ENCODE results near the gene SYMPK.
"Not testable (repeated sequence)": the region's sequence is repeated elsewhere in the genome, so short reads cannot be mapped to it uniquely, and the experiment has no call there.

Gene SYMPK

DNA sequence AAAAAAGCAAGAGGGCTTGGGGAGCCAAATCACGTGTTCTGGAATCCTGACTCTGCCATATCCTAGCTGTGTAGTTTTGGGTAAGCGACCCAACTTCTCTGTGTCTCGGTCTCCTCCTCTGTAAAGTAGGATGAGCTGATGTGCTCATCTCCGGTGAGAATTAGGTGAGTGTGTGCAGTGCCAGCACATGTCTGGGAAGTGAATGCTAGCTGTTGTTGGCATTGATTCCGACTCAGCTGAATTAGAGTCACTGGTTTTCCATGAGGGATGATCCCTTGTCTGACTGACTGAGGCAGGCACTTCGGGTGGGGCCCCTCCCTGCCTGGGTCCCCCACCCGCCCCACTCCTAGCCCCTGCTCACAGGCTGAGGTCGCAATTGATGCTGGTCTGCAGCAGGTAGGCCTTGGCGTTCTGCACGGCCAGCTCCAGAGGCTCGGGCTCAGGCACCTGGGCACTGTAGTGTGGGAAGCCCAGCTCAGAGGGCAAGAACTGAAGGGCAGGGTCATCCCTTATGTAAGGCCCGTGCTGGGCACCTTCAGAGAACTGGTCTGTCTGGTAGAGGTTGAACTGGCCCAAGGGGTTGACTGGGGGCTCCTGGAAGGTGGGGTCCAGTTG, 48.7 kb downstream of the SYMPK start:
- DNase-seq (ENCODE audit: insufficient read length, low spot score), result no peak
- FAIRE-seq, result no peak

DNA sequence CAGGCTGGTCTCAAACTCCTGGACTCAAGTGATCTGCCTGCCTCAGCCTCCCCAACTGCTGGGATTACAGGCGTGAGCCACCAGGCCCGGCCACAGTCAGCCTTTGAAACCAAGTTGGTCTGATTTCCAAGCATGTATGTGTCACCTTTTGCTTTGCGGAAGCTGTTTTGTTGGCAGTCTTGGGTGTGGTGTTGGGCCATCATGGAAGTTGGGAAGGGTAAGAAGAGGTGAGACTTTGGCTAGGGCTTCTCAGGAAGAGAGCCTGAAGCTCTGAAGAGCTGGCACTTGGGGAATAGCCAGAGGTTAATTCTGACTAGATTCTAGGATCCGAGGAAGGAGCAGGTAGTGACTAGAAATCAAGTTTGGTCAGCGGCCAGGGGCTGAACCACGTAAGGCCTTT, 50.6 kb downstream of the SYMPK start:
- FAIRE-seq (no peak), DNase-seq (ENCODE audit: insufficient read length, low spot score) (no peak)

DNA sequence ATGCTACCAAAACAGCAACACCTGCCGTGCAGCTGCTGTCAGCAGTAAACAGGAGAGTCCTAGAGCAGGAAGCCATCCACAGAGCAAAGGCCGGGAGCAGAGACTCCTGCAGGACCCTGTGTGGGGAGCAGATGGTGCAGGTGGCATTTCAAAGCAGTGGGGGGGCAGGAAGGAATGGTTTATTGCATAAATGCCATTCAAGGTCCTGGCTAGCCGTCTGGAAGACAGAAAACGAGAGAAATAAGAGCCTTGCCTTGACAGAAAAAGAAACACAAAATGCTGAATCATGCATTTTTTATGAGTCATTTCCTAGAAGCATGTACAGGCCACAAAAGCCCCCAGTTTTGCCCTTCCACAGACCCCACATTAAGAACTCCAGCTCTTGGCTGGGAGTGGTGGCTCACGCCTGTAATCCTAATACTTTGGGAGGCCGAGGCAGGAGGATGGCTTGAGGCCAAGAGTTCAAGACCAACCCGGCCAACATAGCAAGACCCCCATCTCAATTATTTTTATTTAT, 53.2 kb downstream of the SYMPK start:
- FAIRE-seq (no peak), DNase-seq (ENCODE audit: insufficient read length, low spot score) (peak; percentile 37)

DNA sequence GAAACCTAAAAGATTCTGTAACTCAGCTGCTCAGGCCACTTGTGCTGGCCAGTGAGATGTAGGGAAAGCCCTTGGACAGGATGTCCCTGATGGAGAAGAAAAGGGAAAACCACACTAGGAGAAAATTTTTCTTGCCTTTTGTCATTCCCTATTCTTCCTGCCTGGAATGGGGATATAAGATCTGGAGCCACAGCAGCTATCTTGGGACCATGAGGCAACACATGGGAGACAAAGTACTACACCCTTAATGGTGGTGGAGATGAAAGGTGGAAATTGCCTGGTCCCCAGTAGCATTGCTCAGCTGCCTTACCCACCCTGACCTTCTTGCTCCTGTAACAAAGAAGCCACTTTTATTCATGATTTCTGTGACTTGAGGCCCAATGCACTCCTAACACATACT, 57.2 kb downstream of the SYMPK start:
- FAIRE-seq, result no peak
- DNase-seq (ENCODE audit: insufficient read length, low spot score), result no peak

DNA sequence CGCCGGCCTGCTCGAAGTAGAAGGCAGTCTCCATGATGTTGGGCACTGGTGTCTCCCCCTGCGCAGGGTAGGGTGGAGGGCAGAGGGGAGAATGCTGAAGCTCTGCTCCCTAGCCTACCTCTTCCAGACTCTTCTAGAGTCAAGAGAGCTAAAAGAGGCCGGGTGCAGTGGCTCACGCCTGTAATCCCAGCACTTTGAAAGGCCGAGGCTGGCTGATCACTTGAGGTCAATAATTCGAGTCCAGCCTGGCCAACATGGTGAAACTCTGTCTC, 58.1 kb downstream of the SYMPK start:
- FAIRE-seq (no peak), DNase-seq (ENCODE audit: insufficient read length, low spot score) (no peak)

DNA sequence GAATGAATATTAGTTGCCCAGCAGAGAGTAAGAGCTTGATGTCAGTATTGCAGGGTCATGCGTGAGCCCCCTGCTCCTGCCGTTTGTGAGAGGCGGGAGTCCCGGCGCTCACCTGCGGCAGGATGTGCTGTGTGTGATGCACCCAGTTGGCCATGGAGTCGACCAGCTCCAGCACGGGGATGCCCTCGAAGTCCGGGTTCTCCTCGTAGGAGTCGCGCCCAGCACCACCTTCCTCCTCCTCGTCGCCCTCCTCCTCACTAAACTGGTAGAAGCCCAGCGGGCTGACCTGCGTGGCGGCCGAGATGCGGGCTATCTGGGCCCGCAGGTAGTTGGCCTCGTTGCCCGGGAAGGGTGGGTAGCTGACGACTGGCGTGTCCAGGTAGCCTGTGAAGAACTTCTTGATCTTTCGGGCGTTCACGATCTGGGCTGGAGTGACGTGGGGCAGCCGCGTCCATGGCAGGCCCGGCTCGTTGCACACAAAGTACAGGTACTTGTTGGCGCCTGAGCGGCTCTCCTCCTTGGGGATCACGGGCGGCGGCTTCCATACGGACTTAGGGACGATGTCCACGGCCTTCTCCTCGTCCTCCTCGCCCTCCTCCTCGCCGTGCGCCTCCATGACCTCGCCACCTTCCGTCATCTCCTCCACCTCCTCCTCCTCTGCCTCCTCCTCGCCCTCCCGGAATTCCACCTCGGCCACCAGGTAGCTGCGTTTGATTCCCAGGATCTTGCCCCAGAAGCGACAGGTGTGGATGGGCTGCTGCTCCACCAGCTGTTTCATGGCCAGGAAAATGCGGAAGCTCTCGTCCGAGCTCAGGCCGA, 58.6 kb downstream of the SYMPK start:
- FAIRE-seq, result no peak
- no peak for DNase-seq (ENCODE audit: insufficient read length, low spot score)

DNA sequence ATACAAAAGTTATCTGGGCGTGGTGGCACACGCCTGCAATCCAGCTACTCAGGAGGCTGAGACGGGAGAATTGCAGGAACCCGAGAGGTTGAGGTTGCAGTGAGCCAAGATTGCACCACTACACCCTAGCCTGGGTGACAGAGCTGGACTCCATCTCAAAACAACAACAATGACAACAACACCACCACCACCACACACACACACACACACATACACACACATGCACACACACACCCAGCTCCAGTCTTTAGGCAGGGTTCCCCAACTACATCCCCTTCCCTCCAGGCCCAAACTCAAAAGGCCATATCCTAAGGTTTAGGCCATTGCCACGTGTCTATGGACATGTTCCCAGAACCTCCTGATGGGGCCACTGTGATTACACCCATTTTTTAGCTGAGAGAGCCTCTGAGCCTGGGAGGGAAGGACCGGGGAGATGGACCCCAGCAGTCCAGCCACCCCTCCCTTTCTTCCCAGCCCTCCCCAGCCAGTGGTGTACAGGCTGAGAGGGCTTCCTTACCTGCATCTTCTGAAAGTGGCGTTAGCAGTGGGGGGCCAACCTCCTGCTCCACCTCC, 61.3 kb downstream of the SYMPK start:
- FAIRE-seq, result peak; percentile 36
- DNase-seq (ENCODE audit: insufficient read length, low spot score), result no peak

DNA sequence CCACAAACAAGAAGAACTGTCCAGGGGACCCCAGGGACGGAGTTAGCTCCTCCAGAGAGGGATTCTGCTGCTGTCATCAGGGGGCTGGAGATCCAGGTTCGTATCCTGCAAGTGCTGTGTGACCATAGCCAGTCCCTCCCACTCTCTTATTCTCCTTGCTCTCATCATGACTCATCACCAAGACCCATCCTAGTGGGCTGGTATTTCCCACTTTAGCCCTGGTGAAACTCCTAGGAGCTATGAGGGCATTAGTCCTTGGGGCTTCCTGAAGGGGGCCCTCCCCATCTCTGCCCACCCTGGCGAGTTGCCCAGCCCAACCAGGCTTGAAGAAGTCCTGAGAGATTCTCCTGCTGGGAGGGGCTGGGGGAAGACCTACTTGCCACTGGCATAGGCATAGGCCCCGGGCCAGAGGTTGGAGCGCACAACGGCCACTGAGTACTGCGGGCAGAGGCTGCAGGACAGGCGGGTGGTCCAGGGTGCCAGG, 62.8 kb downstream of the SYMPK start:
- no peak for FAIRE-seq
- no peak for DNase-seq (ENCODE audit: insufficient read length, low spot score)

DNA sequence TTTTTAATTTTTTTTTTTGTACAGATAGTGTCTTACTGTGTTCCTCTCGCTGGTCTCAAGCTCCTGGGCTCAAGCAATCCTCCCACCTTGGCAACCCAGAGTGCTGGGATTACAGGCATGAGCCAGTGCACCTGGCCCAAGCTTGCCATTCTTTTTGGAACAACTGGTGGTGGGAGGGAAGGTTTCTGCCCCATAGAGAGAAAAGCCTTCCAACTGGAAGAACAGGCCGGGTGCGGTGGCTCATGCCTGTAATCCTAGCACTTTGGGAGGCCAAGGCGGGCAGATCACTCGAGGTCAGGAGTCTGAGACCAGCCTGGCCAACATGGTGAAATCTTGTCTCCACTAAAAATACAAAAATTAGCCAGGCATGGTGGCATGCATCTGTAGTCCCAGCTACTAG, 63.4 kb downstream of the SYMPK start:
- not testable (repeated sequence) for DNase-seq (ENCODE audit: insufficient read length, low spot score); FAIRE-seq

DNA sequence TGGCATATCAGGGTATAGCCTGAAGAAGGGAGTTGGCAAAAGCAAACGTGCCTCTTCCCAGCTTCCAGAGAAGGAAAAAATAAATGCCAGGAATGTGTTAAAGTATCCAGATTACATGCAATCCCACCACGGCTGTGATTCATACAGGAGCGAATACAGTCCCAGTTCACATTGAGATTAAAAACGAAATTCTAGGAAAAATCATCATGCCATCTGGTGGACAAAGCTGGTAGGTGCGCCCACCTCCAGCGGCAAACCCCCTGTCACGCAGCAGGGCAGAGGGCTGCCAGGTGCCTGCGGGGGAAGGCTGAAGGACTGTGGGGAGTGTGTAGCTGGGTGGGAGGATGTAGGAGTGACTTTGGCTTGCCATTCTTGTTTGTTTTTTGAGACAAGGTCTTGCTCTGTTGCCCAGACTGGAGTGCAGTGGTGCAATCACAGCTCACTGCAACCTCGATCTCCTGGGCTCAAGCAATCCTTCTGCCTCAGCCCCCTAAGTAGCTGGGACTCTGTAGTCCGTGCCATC, 63.9 kb downstream of the SYMPK start:
- DNase-seq (ENCODE audit: insufficient read length, low spot score), result peak; percentile 91
- FAIRE-seq, result peak; percentile 95

DNA sequence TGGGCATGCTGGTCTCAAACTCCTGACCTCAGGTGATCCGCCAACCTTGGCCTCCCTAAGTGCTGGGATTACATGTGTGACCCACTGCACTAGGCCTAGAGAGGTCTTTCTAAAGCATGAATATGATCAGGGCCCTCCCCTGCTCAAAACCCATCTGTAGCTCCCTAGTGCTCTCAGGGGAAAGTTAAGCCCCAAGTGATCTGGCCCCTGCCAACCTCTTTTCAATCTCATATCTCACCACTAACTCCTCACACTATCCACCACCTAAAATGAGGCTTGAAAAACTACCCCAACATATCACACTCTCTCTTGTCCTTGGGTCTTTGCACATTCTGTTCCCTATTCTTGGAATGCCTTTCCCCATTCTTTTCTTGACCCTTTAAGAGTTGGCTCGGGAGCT, 68.3 kb downstream of the SYMPK start:
- FAIRE-seq, result no peak
- DNase-seq (ENCODE audit: insufficient read length, low spot score), result no peak

DNA sequence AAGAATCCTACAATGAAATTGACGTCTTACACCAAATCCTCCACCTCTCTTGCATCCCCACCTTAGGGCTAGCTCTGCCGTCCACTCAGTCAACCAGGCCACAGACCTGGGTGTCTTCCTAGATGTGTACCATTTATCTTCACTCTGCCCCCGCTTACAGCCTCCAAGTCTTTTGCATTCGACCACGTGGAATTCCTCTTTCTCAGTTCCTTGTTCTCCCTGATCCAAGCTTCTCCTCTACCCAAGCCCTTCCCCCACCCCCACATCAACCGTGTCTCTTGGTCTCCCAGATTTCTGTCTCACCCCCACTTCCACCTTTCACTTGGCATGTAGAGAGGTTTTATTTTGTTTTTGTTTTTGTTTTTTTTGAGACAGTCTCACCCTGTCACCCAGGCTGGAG, 69.1 kb downstream of the SYMPK start:
- DNase-seq (ENCODE audit: insufficient read length, low spot score) (no peak), FAIRE-seq (no peak)

DNA sequence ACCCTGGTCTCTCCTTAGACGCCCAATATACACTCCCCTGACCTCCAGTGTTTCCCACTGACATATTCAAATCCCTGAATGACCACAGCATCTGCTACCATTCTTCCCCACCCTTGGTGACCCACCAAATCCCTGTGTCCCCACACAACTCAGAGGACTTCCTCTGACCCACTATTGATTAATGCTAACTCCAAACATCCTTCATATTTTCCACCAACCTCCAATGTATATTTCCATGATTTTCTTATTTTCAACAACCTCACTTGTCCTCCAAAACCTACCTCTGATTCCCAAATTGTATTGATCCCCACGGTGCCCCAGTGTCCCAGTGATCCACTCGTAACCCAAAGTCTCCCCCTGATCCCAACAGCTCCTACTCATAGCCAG, 69.8 kb downstream of the SYMPK start:
- FAIRE-seq, result no peak

DNA sequence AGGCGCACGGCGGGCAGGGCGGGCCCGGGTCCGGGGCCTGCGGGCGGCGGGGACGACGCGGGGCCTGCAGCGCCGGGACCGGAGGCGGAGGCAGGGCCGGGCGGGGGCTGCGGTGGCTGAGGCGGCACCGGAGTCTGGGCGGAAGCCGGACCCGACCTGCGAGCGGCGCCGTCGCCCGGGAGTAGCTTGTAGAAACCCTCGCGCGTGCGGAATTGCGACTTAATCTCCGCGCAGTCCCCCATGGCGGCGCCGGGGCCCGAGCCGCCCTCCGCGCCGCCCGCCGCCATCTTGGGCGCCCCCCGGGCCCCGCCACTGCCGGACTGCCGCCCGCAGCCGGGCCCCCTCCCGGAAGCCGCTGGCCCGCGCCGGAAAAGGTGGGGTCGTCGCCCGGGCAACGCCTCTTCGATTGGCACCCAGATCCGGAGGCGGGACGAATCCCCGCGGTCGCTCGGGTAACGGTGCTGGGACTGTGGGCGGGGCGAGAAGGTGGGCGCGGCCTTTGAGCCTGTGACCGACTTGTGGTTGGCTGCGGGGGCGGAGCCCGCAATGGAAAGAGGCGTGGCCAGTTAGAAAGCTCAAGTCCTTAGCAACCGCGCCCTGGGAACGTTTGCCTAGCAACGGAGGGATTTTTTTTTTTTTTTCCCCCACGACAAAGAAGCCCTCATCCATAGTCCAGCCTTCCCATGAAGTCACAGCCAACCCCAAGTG, 70.3 kb downstream of the SYMPK start, which contains the start of gene DMWD:
TSS of gene DMWD (minus strand) at position 376 of the 708 bp plus-strand sequence. CDS start at position 287, 89 bp downstream.
- DNase-seq (ENCODE audit: insufficient read length, low spot score), result peak; percentile 89
- peak; percentile 95 for FAIRE-seq

More for the DNA sequence above, 69.8 kb downstream of the SYMPK start:
- DNase-seq (ENCODE audit: insufficient read length, low spot score), result no peak

DNA sequence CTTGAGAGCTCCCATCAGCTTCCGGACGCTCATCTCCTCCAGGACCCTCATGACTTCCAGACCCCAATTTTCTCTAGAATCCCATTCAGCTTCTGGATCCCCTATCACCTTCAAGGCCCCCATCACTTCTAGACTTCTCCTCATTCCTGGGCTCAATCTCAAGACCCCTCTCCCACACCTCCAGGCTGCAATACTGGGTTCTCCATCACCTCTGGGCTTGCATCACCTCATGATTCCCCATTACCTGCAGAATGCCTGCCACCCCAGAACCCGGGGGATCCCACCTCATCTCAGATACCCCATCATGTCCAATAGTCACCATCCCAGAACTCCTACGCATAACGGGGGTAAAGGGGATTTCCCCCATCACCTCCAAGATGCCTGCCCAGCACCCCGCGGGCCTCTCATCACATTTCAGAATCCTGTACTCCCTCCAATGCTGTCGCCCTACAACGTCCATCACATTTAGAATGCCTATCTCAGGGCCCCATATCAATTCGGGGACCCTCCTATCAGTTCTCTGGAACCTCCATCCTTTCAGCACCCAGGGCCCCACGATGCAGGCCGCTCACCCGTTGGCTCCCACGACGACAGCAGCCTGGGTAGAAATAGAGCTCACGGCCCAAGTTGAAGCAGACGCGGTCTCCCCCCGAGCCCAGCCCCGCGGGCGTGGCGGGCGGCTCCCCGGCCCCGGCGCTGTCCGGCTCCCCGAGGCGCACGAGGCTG, 71.0 kb downstream of the SYMPK start:
- DNase-seq (ENCODE audit: insufficient read length, low spot score) (no peak), FAIRE-seq (no peak)

DNA sequence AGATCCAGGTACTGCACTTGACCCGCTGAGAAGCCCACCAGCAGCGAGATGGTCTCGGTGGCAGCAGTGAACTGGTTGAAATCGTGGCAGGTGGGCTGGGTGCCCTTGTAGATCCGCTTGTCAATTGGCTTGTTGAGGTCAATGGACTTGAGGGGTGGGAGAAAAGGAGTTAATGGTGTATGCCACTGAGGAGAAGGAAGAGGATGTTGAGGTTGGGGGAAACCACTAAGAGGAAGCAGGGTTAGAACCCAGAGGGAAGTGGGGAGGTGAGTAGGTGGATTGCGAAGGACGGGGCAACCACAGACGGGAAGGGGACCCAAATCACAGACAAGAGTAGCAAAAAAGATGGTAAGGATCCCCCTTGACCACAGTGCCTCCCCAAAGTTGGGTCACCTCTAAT, 72.0 kb downstream of the SYMPK start:
- FAIRE-seq, result no peak
- DNase-seq (ENCODE audit: insufficient read length, low spot score), result no peak

DNA sequence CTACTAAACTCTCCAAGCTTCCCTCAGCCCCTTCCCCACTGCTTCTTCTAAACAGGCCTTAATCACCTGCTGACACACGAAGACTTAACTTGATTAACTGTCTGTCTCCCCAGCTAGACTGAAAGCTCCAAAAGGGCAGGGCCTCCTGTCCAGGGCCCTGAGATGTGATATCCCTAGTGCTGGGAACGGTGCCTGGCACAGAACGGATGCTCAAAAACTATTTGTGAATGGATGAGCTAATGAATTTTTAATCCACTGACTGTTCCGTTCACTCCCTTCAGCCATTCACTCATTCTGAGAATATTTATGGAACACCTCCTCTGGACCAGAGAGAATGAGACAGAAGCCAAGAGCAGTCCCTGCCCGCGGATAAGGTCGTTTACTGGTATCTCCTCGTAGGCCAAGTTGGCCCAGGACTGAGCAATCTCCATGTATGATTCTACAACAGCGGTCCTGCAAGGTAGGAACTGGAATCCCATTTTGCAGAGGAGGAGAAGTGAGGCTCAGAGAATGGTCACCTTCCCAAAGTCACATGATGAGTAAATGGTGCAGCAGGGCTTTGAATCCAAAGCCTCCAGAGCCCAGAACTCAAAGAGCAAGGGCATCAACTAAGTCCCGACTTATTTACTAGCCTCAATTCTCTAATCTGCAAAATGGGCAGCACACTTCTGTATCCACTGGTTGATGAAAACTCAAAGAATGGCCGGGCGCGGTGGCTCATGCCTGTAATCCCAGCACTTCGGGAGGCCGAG, 73.7 kb downstream of the SYMPK start:
- no peak for FAIRE-seq

DNA sequence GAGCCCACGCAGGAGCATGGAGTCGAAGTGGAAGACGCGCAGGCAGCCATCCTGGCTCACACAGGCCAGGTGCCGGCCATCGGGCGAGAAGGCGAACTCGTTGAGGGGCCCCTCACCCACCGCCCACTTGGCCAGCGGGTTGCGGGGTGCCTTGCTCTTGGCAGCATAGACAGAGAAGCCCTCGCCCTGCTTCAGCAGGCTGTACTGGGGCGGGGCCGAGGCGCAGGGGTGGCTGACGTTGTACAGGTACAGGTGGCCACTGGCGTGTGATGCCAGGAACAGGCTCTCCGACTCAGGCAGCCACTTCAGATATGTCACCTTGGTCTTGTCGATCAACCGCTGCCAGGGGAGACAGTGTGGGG, 76.4 kb downstream of the SYMPK start:
- FAIRE-seq, result no peak
- no peak for DNase-seq (ENCODE audit: insufficient read length, low spot score)

More for the DNA sequence above, 73.7 kb downstream of the SYMPK start:
- no peak for DNase-seq (ENCODE audit: insufficient read length, low spot score)

DNA sequence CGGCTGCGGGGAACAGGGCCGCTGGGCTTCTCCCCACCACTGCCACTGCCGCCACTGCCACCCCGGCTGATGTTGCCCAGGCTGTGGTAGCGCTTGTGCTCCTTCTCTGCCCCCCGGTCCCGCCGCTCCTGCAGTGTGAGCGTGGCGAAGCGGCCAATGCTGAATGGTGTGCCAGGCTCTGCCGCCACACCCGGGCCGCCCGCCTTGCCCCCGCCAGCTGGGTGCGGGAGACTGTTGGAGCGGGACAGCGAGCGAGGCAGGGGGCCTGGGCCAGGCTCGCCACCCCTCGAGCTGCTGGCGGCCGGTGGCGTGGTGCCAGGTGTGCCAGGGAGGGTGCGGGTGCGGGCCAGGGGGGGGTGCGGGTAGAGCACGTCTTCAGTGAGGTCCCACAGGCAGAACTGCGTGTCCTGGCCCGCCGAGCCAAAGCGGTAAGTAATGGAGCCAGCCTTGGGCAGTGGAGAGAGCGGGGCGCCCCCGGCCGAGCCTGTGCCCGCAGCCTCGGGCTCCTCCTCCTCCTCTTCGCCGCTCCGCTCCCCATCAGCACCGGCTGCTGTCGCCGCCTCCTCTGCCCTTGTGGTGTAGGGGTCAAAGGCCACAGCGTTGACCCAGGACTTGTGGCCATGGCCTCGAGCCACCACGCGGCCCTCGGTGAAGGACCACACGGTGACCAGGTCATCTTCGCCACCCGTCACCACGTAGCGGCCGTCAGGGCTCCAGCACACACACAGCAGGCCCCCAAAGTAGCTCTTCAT, 77.0 kb downstream of the SYMPK start:
- FAIRE-seq, result no peak

More for the DNA sequence above, 77.0 kb downstream of the SYMPK start:
- DNase-seq (ENCODE audit: insufficient read length, low spot score), result no peak
